IMR-90 (cell line): ENCODE measurements around the gene BCL11B. TPM values are rescaled to one million over a fixed set of nuclear protein-coding genes. Genes with fewer than 3 reads are reported as not detected.

Source experiments
- ATAC-seq: fragments of 200-7000 bp; cut with Tn5 transposase; 2 replicates; pipeline ENCODE4 v1.9.1; 2020; ENCODE audit warnings: low read depth, mild to moderate bottlenecking, moderate library complexity
- BruUV-seq: library from RNA; stranded (reverse); fragments of 400-500 nt; replicated peaks from 2 replicates; lab custom pipeline; 2021; lab: Mats Ljungman, UMichigan
- CTCF ChIA-PET: fragments of 300-600 bp; formaldehyde crosslinking; extraction: SDS; loops from one replicate; lab custom pipeline; 2021; ENCODE audit warnings: antibody characterized with exemption; lab: Yijun Ruan, JAX
- POLR2A ChIA-PET: fragments of 300-600 bp; sonication (Branson Sonifier 250); formaldehyde crosslinking; loops from one replicate; lab custom pipeline; 2022; ENCODE audit warnings: antibody characterized with exemption; ENCODE audit not compliant: unreplicated experiment; lab: Charles Lee
- DNase-seq: peaks from one replicate; pipeline ENCODE4 v3.0.0; 2013
- H2AFZ ChIP-seq: replicated peaks from 2 replicates; pipeline ENCODE3; 2013; ENCODE audit warnings: low read length, mild to moderate bottlenecking; ENCODE audit not compliant: poor library complexity
- H2AK5ac ChIP-seq: 2 replicates; pipeline ENCODE4 v1.6.1; 2013; ENCODE audit warnings: low read depth, low read length, inconsistent platforms
- H2AK9ac ChIP-seq: replicated peaks from 2 replicates; pipeline ENCODE3; 2013; ENCODE audit warnings: mild to moderate bottlenecking, low read depth, low read length, moderate library complexity; ENCODE audit not compliant: poor library complexity
- H2BK120ac ChIP-seq: 2 replicates; pipeline ENCODE4 v1.6.1; 2013; ENCODE audit warnings: low read depth, low read length, inconsistent platforms
- H2BK15ac ChIP-seq: 3 replicates; pipeline ENCODE4 v1.6.1; 2013; ENCODE audit warnings: low read depth, low read length, inconsistent platforms
- H2BK20ac ChIP-seq: 2 replicates; pipeline ENCODE4 v1.6.1; 2013; ENCODE audit warnings: low read depth, mild to moderate bottlenecking, inconsistent platforms, low read length, moderate library complexity
- H2BK5ac ChIP-seq: 2 replicates; pipeline ENCODE4 v1.6.1; 2013; ENCODE audit warnings: mild to moderate bottlenecking, low read depth, low read length, inconsistent platforms; ENCODE audit not compliant: poor library complexity, severe bottlenecking
- H3K14ac ChIP-seq: replicated peaks from 2 replicates; pipeline ENCODE4 v1.6.1; 2013; ENCODE audit warnings: low read depth, low read length, inconsistent platforms
- H3K18ac ChIP-seq: 2 replicates; pipeline ENCODE4 v1.6.1; 2013; ENCODE audit warnings: low read depth, low read length, control low read depth
- H3K23ac ChIP-seq: 2 replicates; pipeline ENCODE4 v1.6.1; 2013; ENCODE audit warnings: low read depth, low read length, inconsistent platforms
- H3K27ac ChIP-seq: 2 replicates; pipeline ENCODE4 v1.5.1; 2013; ENCODE audit warnings: mild to moderate bottlenecking, control low read depth, low read length; ENCODE audit not compliant: insufficient read depth
- H3K27me3 ChIP-seq: 2 replicates; pipeline ENCODE4 v1.6.1; 2013; ENCODE audit warnings: low read length; ENCODE audit not compliant: control insufficient read depth, insufficient read depth
- H3K36me3 ChIP-seq: 2 replicates; pipeline ENCODE4 v1.6.1; 2013; ENCODE audit warnings: low read length, mixed read lengths; ENCODE audit not compliant: control insufficient read depth, insufficient read depth
- H3K4ac ChIP-seq: 2 replicates; pipeline ENCODE4 v1.6.1; 2013; ENCODE audit warnings: low read depth, low read length, inconsistent platforms
- H3K4me1 ChIP-seq: 2 replicates; pipeline ENCODE4 v1.6.1; 2013; ENCODE audit warnings: low read length, mixed read lengths; ENCODE audit not compliant: control insufficient read depth, insufficient read depth
- H3K4me2 ChIP-seq: 2 replicates; pipeline ENCODE4 v1.6.1; 2013; ENCODE audit warnings: low read depth, mild to moderate bottlenecking, control low read depth, low read length, moderate library complexity
- H3K4me3 ChIP-seq: 2 replicates; pipeline ENCODE4 v1.5.1; 2013; ENCODE audit warnings: low read depth, mild to moderate bottlenecking, control low read depth, low read length, moderate library complexity; ENCODE audit not compliant: insufficient read depth
- H3K56ac ChIP-seq: 2 replicates; pipeline ENCODE4 v1.6.1; 2013; ENCODE audit warnings: low read length, inconsistent platforms; ENCODE audit not compliant: insufficient read depth; ENCODE audit errors: extremely low read depth
- H3K79me1 ChIP-seq, 2 experiments: 2 replicates each; pipeline ENCODE4 v1.6.1; 2013; ENCODE audit warnings: low read length in 2 of 2, inconsistent platforms in 1 of 2, low read depth in 1 of 2
- H3K9ac ChIP-seq: 2 replicates; pipeline ENCODE4 v1.6.1; 2013; ENCODE audit warnings: low read depth, low read length, control low read depth
- H3K9me1 ChIP-seq: 2 replicates; pipeline ENCODE4 v1.6.1; 2013; ENCODE audit warnings: low read length, inconsistent platforms; ENCODE audit not compliant: insufficient read depth
- H3K9me3 ChIP-seq: 2 replicates; pipeline ENCODE4 v1.6.1; 2013; ENCODE audit warnings: low read length; ENCODE audit not compliant: control insufficient read depth, insufficient read depth
- H4K20me1 ChIP-seq: 2 replicates; pipeline ENCODE4 v1.6.1; 2013; ENCODE audit warnings: low read length, inconsistent platforms; ENCODE audit not compliant: insufficient read depth
- H4K5ac ChIP-seq: 2 replicates; pipeline ENCODE4 v1.6.1; 2013; ENCODE audit warnings: mild to moderate bottlenecking, low read depth, low read length, control low read depth
- H4K8ac ChIP-seq, 2 experiments: 2 replicates each; pipeline ENCODE4 v1.6.1; 2013; ENCODE audit warnings: low read depth in 2 of 2, low read length in 2 of 2, control low read depth in 1 of 2, inconsistent platforms in 1 of 2
- H4K91ac ChIP-seq: 2 replicates; pipeline ENCODE4 v1.6.1; 2013; ENCODE audit warnings: low read depth, low read length, inconsistent platforms; ENCODE audit not compliant: insufficient read depth
- BHLHE40 ChIP-seq: fragments of 150-350 bp; IDR thresholded peaks from 2 replicates; pipeline ENCODE4 v1.6.1; 2016; ENCODE audit warnings: mild to moderate bottlenecking, low read depth, low read length
- CEBPB ChIP-seq: IDR thresholded peaks from 2 replicates; pipeline ENCODE4 v1.6.1; 2012; ENCODE audit warnings: low read depth, low read length, improper control_type of control experiment
- CHD1 ChIP-seq: IDR thresholded peaks from 2 replicates; pipeline ENCODE4 v1.6.1; 2012; ENCODE audit warnings: low read depth, low read length, improper control_type of control experiment
- FOS ChIP-seq: fragments of 150-350 bp; IDR thresholded peaks from 2 replicates; pipeline ENCODE4 v1.6.1; 2016; ENCODE audit warnings: low read depth, low read length
- MAFK ChIP-seq: IDR thresholded peaks from 2 replicates; pipeline ENCODE4 v1.6.1; 2012; ENCODE audit warnings: low read depth, low read length, improper control_type of control experiment
- MAZ ChIP-seq: IDR thresholded peaks from 2 replicates; pipeline ENCODE4 v1.6.1; 2012; ENCODE audit warnings: low read depth, mild to moderate bottlenecking, low read length, improper control_type of control experiment, moderate library complexity, borderline replicate concordance
- MXI1 ChIP-seq: IDR thresholded peaks from 2 replicates; pipeline ENCODE4 v1.6.1; 2012; ENCODE audit warnings: low read depth, mild to moderate bottlenecking, low read length, moderate library complexity, borderline replicate concordance
- NFE2L2 ChIP-seq: fragments of 150-350 bp; IDR thresholded peaks from 2 replicates; pipeline ENCODE4 v1.6.1; 2016; ENCODE audit warnings: low read depth, mild to moderate bottlenecking, low read length
- POLR2A ChIP-seq: IDR thresholded peaks from 2 replicates; pipeline ENCODE4 v1.6.1; 2012; ENCODE audit warnings: mild to moderate bottlenecking, low read depth, low read length
- RAD21 ChIP-seq: IDR thresholded peaks from 2 replicates; pipeline ENCODE4 v1.6.1; 2012; ENCODE audit warnings: low read length, improper control_type of control experiment
- RCOR1 ChIP-seq: IDR thresholded peaks from 2 replicates; pipeline ENCODE4 v1.6.1; 2012; ENCODE audit warnings: mild to moderate bottlenecking, low read length, improper control_type of control experiment; ENCODE audit not compliant: insufficient replicate concordance
- RFX5 ChIP-seq: IDR thresholded peaks from 2 replicates; pipeline ENCODE4 v1.8.0; 2012; ENCODE audit warnings: low read depth, mild to moderate bottlenecking, low read length, moderate library complexity
- SMC3 ChIP-seq: fragments of 150-350 bp; IDR thresholded peaks from 2 replicates; pipeline ENCODE4 v1.6.1; 2016; ENCODE audit warnings: low read depth, mild to moderate bottlenecking, antibody characterized with exemption, low read length, moderate library complexity
- WGBS, 2 experiments: methylation state at CpG; one replicate each; pipeline versions ENCODE4 v1.1.5 to v1.1.7; 2013; ENCODE audit warnings: missing lambda C conversion rate in 2 of 2; ENCODE audit not compliant: insufficient read length in 1 of 2; ENCODE audit errors: extremely low coverage in 2 of 2; 5-methylcytosine and 5-hydroxymethylcytosine counted together
- dilution Hi-C: fragments of 300-500 bp; cut with HindIII; formaldehyde crosslinking; loops from one replicate; pipeline ENCODE4 v1.14.3; 2018; ENCODE audit warnings: low sequenced_read_pairs; ENCODE audit not compliant: unreplicated experiment
- in situ Hi-C: fragments of 300-500 bp; cut with MboI; formaldehyde crosslinking; loops from 3 replicates; pipeline ENCODE4 v1.14.3; 2019; ENCODE audit warnings: low sequenced_read_pairs, inconsistent platforms, mixed read lengths
- intact Hi-C: fragments of 100-400 bp; cut with micrococcal nuclease; formaldehyde crosslinking; loops from 2 replicates; pipeline ENCODE4 v1.10.0; 2022
- polyA plus RNA-seq, 3 experiments: library from polyadenylated mRNA; depleted of rRNA; stranded (reverse); fragments of >200 nt; gene quantifications; 2 replicates each; pipeline ENCODE4 v1.2.3, GENCODE V29; 2012; ENCODE audit warnings: low replicate concordance in 1 of 3
- total RNA-seq: library from RNA; depleted of rRNA; stranded (reverse); fragments of >200 nt; gene quantifications from 2 replicates; pipeline ENCODE4 v1.2.3, GENCODE V29; 2012
- TF ChIP-seq, protein P1 (sequence below): conservative IDR thresholded peaks from 2 replicates; pipeline ENCODE4 v1.5.1; 2012; ENCODE audit warnings: mild to moderate bottlenecking, low read depth, low read length, improper control_type of control experiment
- TF ChIP-seq, protein P2 (sequence below): fragments of 150-350 bp; IDR thresholded peaks from 2 replicates; pipeline ENCODE4 v1.6.1; 2016; ENCODE audit warnings: low read depth, mild to moderate bottlenecking, low read length, moderate library complexity, borderline replicate concordance
- TF ChIP-seq, protein P3 (sequence below): fragments of 150-350 bp; IDR thresholded peaks from 2 replicates; pipeline ENCODE4 v1.6.1; 2017; ENCODE audit warnings: mild to moderate bottlenecking, antibody characterized with exemption, low read length, low read depth

Gene BCL11B
- total and polyA plus RNA-seq, 2 of the 4 experiments (the other 2 are of a cell fraction), result under 0.01 TPM; not detected in 1

DNA sequence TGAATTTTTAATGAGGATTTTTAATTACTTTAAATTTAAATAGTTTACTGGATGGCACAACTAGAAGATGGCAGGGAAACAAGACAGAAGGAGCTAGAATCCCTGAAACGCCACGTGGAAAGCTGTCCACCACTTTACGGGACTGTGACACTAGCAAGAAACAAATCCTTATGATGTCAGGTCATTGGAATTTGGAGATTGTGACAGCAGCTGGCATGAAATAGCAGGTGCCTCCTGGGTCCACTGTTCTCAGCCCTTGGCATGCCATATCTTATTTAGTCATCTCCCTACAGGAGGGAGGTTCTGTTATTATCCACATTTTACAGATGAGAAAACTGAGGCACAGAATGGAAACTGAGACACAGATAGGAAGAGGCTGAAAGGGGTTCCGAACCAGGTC lies 113.8 kb downstream of the BCL11B start:
- no peak overlapping the region for H3K27ac ChIP-seq
- POLR2A ChIA-PET, result no interaction called here
- intact Hi-C loops (no loop called here), in situ Hi-C loops (no loop called here), dilution Hi-C loops (no loop called here)
- DNase-seq (no peak), ATAC-seq (no peak)
- H3K27me3 ChIP-seq, result no peaks in the 10 kb centered on the region
- H3K79me1 ChIP-seq, result no peaks in the 10 kb centered on the region
- H3K56ac ChIP-seq, result no peak overlapping the region
- H2BK20ac ChIP-seq, result no peak overlapping the region
- WGBS, 2 experiments, result 57% methylated on average over 1 of the region's 4 CpGs; no CpG with 5 or more reads in 1 of the 2 experiments
- H4K5ac ChIP-seq, result no peak overlapping the region
- no TSS peak for BruUV-seq
- no peak overlapping the region for H2AK5ac ChIP-seq
- no peak overlapping the region for H3K4me3 ChIP-seq
- no peaks in the 10 kb centered on the region for H4K20me1 ChIP-seq
- H3K23ac ChIP-seq, result no peak overlapping the region
- no peak overlapping the region for H2BK15ac ChIP-seq
- no peak overlapping the region for H3K14ac ChIP-seq
- peaks cover 31% of the 10 kb centered on the region for H3K9me3 ChIP-seq
- H3K9me1 ChIP-seq, result no peaks in the 10 kb centered on the region
- H2AFZ ChIP-seq, result no peak overlapping the region
- no peak for TF ChIP-seq RAD21
- no peak for TF ChIP-seq NFE2L2
- TF ChIP-seq, protein P1, sequence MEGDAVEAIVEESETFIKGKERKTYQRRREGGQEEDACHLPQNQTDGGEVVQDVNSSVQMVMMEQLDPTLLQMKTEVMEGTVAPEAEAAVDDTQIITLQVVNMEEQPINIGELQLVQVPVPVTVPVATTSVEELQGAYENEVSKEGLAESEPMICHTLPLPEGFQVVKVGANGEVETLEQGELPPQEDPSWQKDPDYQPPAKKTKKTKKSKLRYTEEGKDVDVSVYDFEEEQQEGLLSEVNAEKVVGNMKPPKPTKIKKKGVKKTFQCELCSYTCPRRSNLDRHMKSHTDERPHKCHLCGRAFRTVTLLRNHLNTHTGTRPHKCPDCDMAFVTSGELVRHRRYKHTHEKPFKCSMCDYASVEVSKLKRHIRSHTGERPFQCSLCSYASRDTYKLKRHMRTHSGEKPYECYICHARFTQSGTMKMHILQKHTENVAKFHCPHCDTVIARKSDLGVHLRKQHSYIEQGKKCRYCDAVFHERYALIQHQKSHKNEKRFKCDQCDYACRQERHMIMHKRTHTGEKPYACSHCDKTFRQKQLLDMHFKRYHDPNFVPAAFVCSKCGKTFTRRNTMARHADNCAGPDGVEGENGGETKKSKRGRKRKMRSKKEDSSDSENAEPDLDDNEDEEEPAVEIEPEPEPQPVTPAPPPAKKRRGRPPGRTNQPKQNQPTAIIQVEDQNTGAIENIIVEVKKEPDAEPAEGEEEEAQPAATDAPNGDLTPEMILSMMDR, result no peak
- TF ChIP-seq BHLHE40, result no peak
- TF ChIP-seq MAFK, result no peak
- no peak for TF ChIP-seq FOS
- TF ChIP-seq, protein P2, sequence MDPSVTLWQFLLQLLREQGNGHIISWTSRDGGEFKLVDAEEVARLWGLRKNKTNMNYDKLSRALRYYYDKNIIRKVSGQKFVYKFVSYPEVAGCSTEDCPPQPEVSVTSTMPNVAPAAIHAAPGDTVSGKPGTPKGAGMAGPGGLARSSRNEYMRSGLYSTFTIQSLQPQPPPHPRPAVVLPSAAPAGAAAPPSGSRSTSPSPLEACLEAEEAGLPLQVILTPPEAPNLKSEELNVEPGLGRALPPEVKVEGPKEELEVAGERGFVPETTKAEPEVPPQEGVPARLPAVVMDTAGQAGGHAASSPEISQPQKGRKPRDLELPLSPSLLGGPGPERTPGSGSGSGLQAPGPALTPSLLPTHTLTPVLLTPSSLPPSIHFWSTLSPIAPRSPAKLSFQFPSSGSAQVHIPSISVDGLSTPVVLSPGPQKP, result no peak
- no peak for TF ChIP-seq RCOR1
- no peak for TF ChIP-seq RFX5
- TF ChIP-seq, protein P3, sequence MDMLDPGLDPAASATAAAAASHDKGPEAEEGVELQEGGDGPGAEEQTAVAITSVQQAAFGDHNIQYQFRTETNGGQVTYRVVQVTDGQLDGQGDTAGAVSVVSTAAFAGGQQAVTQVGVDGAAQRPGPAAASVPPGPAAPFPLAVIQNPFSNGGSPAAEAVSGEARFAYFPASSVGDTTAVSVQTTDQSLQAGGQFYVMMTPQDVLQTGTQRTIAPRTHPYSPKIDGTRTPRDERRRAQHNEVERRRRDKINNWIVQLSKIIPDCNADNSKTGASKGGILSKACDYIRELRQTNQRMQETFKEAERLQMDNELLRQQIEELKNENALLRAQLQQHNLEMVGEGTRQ, result no peak
- no peak for TF ChIP-seq SMC3
- TF ChIP-seq CEBPB, result no peak
- TF ChIP-seq MXI1, result no peak
- no peak for TF ChIP-seq POLR2A
- no peak for TF ChIP-seq CHD1
- TF ChIP-seq MAZ, result no peak
- no peak overlapping the region for H4K8ac ChIP-seq
- H3K4me2 ChIP-seq, result no peak overlapping the region
- H3K9ac ChIP-seq, result no peak overlapping the region
- H2BK120ac ChIP-seq, result no peak overlapping the region
- no peaks in the 10 kb centered on the region for H3K4me1 ChIP-seq
- CTCF ChIA-PET, result no interaction called here
- H2AK9ac ChIP-seq, result no peak overlapping the region
- no peaks in the 10 kb centered on the region for H3K36me3 ChIP-seq
- H4K91ac ChIP-seq, result no peak overlapping the region
- no peak overlapping the region for H2BK5ac ChIP-seq
- H3K18ac ChIP-seq, result no peak overlapping the region
- H3K4ac ChIP-seq, result no peak overlapping the region
